Endothelial cell (in vitro differentiated cells): ENCODE data around the gene SLC36A3. TPM values are rescaled to one million over a fixed set of nuclear protein-coding genes. Genes with fewer than 3 reads are reported as not detected.
"Not testable (repeated sequence)": the region's sequence is repeated elsewhere in the genome, so short reads cannot be mapped to it uniquely, and the experiment has no call there.

Experiments used
- DNase-seq: peaks from one replicate; pipeline ENCODE4 v3.0.0; 2021; ENCODE audit warnings: low spot score
- H3K27ac Mint-ChIP-seq: one replicate; pipeline ENCODE4 v1.8.0; 2021; ENCODE audit warnings: mixed read lengths, inconsistent platforms; ENCODE audit not compliant: unreplicated experiment
- H3K27me3 Mint-ChIP-seq: one replicate; pipeline ENCODE4 v1.8.0; 2021; ENCODE audit warnings: mild to moderate bottlenecking, moderate library complexity, mixed read lengths, inconsistent platforms; ENCODE audit not compliant: unreplicated experiment
- H3K36me3 Mint-ChIP-seq: one replicate; pipeline ENCODE4 v1.8.0; 2021; ENCODE audit warnings: mild to moderate bottlenecking, low read depth, mixed read lengths, inconsistent platforms; ENCODE audit not compliant: unreplicated experiment
- H3K4me1 Mint-ChIP-seq: one replicate; pipeline ENCODE4 v1.8.0; 2021; ENCODE audit warnings: mild to moderate bottlenecking, mixed read lengths, inconsistent platforms; ENCODE audit not compliant: unreplicated experiment
- H3K4me3 Mint-ChIP-seq: one replicate; pipeline ENCODE4 v1.8.0; 2021; ENCODE audit warnings: mild to moderate bottlenecking, mixed read lengths, inconsistent platforms; ENCODE audit not compliant: unreplicated experiment
- H3K9me3 Mint-ChIP-seq: one replicate; pipeline ENCODE4 v1.8.0; 2021; ENCODE audit warnings: mixed read lengths, inconsistent platforms; ENCODE audit not compliant: unreplicated experiment
- CTCF ChIP-seq: fragments of 200-600 bp; sonication (generic); IDR thresholded peaks from one replicate; pipeline ENCODE4 v1.5.0; 2021; ENCODE audit warnings: antibody characterized with exemption; ENCODE audit not compliant: unreplicated experiment
- total RNA-seq: library from RNA; stranded (reverse); fragmentation: NEBNext Ultra II Directional; extraction: Animal tissue kit (Norgen Biotek cat#: 25700); gene quantifications from one replicate; pipeline ENCODE4 v1.2.1, GENCODE V29; 2021; ENCODE audit not compliant: unreplicated experiment

The SLC36A3 gene
- total RNA-seq, 1 donor from 2014 or later = not detected

- Mint-ChIP-seq H3K27ac (no peak overlapping the region), H3K27me3 (no peaks in the 10 kb centered on the region), H3K9me3 (no peaks in the 10 kb centered on the region), H3K4me1 (no peaks in the 10 kb centered on the region), H3K36me3 (no peaks in the 10 kb centered on the region), H3K4me3 (no peak overlapping the region)
- DNase-seq = no peak
- TF ChIP-seq CTCF = no peak
Measured at GRCh38 chr5:151245680-151246219, 57.8 kb downstream of the SLC36A3 start.

- no peak overlapping the region for H3K27ac Mint-ChIP-seq
- H3K4me1 Mint-ChIP-seq = no peaks in the 10 kb centered on the region
- H3K27me3 Mint-ChIP-seq = no peaks in the 10 kb centered on the region
- no peaks in the 10 kb centered on the region for H3K36me3 Mint-ChIP-seq
- TF ChIP-seq CTCF = no peak
- no peak overlapping the region for H3K4me3 Mint-ChIP-seq
- no peaks in the 10 kb centered on the region for H3K9me3 Mint-ChIP-seq
- DNase-seq = no peak
Measured at GRCh38 chr5:151244206-151244605, 59.4 kb downstream of the SLC36A3 start.

GRCh38 chr5:151243564-151243963, 60.0 kb downstream of the SLC36A3 start:
- Mint-ChIP-seq H3K4me3 (no peak overlapping the region), H3K27me3 (peaks cover 2% of the 10 kb centered on the region), H3K4me1 (no peaks in the 10 kb centered on the region), H3K27ac (no peak overlapping the region), H3K9me3 (no peaks in the 10 kb centered on the region), H3K36me3 (no peaks in the 10 kb centered on the region)
- TF ChIP-seq CTCF = no peak
- DNase-seq = no peak

- Mint-ChIP-seq H3K4me1 (no peaks in the 10 kb centered on the region), H3K36me3 (no peaks in the 10 kb centered on the region), H3K27ac (no peak overlapping the region), H3K4me3 (no peak overlapping the region), H3K9me3 (no peaks in the 10 kb centered on the region), H3K27me3 (peaks cover 3% of the 10 kb centered on the region)
- no peak for DNase-seq
- TF ChIP-seq CTCF = no peak
Measured at GRCh38 chr5:151243127-151243526, 60.4 kb downstream of the SLC36A3 start.

GRCh38 chr5:151240924-151241635, 62.5 kb downstream of the SLC36A3 start:
- H3K27me3 Mint-ChIP-seq = peaks cover 3% of the 10 kb centered on the region
- no peak overlapping the region for H3K4me3 Mint-ChIP-seq
- no peaks in the 10 kb centered on the region for H3K36me3 Mint-ChIP-seq
- H3K4me1 Mint-ChIP-seq = no peaks in the 10 kb centered on the region
- no peak for TF ChIP-seq CTCF
- H3K27ac Mint-ChIP-seq = no peak overlapping the region
- DNase-seq = no peak
- no peaks in the 10 kb centered on the region for H3K9me3 Mint-ChIP-seq

- H3K4me3 Mint-ChIP-seq, H3K4me1 Mint-ChIP-seq, H3K9me3 Mint-ChIP-seq, DNase-seq, H3K36me3 Mint-ChIP-seq, H3K27me3 Mint-ChIP-seq, H3K27ac Mint-ChIP-seq: not testable (repeated sequence)
Measured at GRCh38 chr5:151240268-151240835, 63.2 kb downstream of the SLC36A3 start.
